Measurements from ENCODE around the gene IMMP2L. TPM values are rescaled to one million over a fixed set of nuclear protein-coding genes. Genes with fewer than 3 reads are reported as not detected.
"Not testable (repeated sequence)": the region's sequence is repeated elsewhere in the genome, so short reads cannot be mapped to it uniquely, and the experiment has no call there.

The IMMP2L gene
- polyA plus RNA-seq, 1 experiment: 5.8 TPM

- POLR2A ChIA-PET: no interaction called here
- Histone ChIP-seq H3K36me3 (ENCODE audit: control insufficient read depth, insufficient read depth, low read length) (no peaks in the 10 kb centered on the region), H3K27me3 (ENCODE audit: control insufficient read depth, insufficient read depth, low read length) (no peaks in the 10 kb centered on the region), H3K4me3 (ENCODE audit: low read depth, low read length) (no peak overlapping the region)
- TF ChIP-seq, protein P1, sequence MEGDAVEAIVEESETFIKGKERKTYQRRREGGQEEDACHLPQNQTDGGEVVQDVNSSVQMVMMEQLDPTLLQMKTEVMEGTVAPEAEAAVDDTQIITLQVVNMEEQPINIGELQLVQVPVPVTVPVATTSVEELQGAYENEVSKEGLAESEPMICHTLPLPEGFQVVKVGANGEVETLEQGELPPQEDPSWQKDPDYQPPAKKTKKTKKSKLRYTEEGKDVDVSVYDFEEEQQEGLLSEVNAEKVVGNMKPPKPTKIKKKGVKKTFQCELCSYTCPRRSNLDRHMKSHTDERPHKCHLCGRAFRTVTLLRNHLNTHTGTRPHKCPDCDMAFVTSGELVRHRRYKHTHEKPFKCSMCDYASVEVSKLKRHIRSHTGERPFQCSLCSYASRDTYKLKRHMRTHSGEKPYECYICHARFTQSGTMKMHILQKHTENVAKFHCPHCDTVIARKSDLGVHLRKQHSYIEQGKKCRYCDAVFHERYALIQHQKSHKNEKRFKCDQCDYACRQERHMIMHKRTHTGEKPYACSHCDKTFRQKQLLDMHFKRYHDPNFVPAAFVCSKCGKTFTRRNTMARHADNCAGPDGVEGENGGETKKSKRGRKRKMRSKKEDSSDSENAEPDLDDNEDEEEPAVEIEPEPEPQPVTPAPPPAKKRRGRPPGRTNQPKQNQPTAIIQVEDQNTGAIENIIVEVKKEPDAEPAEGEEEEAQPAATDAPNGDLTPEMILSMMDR (IDR thresholded peaks at IDR 0.05; ENCODE audit: insufficient read depth, low read depth, low read length): no peak
- CTCF ChIA-PET: no interaction called here
- DNase-seq (ENCODE audit: low read depth): peak; percentile 39
Observed at GRCh38 chr7:111292026-111292470, 270.2 kb downstream of the IMMP2L start.

DNA sequence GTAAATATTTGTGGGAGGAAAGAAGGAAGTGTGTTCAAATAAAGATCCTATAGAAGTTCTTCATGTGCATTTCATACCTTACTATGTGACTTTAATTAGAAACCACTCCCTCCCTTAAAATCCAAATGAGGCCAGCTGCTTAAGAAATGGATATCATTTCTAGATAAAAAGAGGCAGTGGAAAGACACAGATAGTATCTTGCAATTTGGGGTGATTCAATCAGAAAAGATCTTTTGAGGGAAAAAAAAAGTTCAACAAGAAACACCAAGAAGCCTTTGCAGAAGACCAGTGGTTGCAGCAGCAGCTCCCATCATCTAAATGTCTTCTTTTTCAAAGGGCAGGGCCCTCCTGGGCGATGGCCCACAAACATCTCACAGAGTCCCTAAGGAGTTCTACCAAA, 271.3 kb downstream of the IMMP2L start:
- Histone ChIP-seq H3K27me3 (ENCODE audit: control insufficient read depth, insufficient read depth, low read length) (no peaks in the 10 kb centered on the region), H3K36me3 (ENCODE audit: control insufficient read depth, insufficient read depth, low read length) (no peaks in the 10 kb centered on the region), H3K4me3 (ENCODE audit: low read depth, low read length) (no peak overlapping the region)
- CTCF ChIA-PET: no interaction called here
- TF ChIP-seq, protein P1 (IDR thresholded peaks at IDR 0.05; ENCODE audit: insufficient read depth, low read depth, low read length): no peak
- POLR2A ChIA-PET: interaction anchor here (0.6 kb wide), 1 partner anchor 153 kb away, joined by 4 read pairs; no protein-coding TSS in a partner anchor
- DNase-seq (ENCODE audit: low read depth): no peak

DNA sequence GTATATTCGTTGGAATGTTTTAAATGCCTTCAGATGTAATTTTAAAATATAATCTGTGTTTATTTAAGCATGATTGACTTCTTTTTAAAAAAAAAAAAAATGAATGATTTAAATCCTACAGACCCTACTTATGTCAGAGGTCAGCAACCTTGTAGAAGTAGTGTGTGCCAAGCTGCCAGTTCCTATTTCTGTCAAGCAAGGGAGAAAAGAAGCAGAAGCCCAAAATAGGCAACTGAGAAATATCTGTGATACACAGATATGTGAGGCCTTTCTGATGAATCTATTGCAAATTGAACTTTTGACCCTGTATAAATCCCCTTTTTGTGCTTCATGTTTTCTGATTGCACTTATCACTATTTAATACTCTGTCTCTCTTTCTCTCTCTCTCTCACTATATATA, 271.9 kb downstream of the IMMP2L start:
- ChIA-PET POLR2A (no interaction called here), CTCF (no interaction called here)
- no peak for DNase-seq (ENCODE audit: low read depth)
- Histone ChIP-seq H3K27me3 (ENCODE audit: control insufficient read depth, insufficient read depth, low read length) (no peaks in the 10 kb centered on the region), H3K36me3 (ENCODE audit: control insufficient read depth, insufficient read depth, low read length) (no peaks in the 10 kb centered on the region), H3K4me3 (ENCODE audit: low read depth, low read length) (no peak overlapping the region)
- TF ChIP-seq, protein P1 (IDR thresholded peaks at IDR 0.05; ENCODE audit: insufficient read depth, low read depth, low read length): no peak

DNA sequence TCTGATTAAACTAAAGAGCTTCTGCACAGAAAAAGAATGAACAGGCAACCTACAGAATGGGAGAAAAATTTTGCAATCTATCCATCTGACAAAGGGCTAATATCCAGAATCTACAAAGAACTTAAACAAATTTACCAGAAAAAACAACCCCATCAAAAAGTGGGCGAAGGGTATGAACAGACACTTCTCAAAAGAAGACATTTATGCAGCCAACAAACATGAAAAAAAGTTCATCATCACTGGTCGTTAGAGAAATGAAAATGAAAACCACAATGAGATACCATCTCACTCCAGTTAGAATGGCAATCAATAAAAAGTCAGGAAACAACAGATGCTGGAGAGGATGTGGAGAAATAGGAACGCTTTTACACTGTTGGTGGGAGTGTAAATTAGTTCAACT, 273.9 kb downstream of the IMMP2L start:
- POLR2A ChIA-PET; H3K27me3 ChIP-seq (ENCODE audit: control insufficient read depth, insufficient read depth, low read length); H3K36me3 ChIP-seq (ENCODE audit: control insufficient read depth, insufficient read depth, low read length); H3K4me3 ChIP-seq (ENCODE audit: low read depth, low read length); CTCF ChIA-PET; DNase-seq (ENCODE audit: low read depth): not testable (repeated sequence)

DNA sequence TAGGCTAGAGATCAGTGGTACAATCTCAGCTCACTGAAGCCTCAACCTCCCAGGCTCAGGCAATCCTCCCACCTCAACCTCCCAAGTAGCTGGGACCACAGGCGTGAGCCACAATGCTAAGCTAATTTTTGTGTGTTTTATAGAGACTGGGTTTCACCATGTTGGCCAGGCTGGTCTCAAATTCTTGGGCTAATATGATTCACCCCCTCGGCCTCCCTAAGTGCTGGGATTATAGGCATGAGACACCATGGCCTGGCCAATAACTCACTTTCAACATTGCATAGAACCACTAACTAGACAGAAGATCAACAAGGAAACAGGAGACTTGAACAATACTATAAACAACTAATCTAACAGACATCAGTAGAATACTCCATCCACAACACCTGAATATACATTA, 279.7 kb downstream of the IMMP2L start:
- CTCF ChIA-PET: interaction anchor here (1.0 kb wide), 1 partner anchor 10 kb away, joined by 3 read pairs; no protein-coding TSS in a partner anchor
- POLR2A ChIA-PET: no interaction called here
- no peak for DNase-seq (ENCODE audit: low read depth)
- H3K36me3 ChIP-seq (ENCODE audit: control insufficient read depth, insufficient read depth, low read length): no peaks in the 10 kb centered on the region
- H3K4me3 ChIP-seq (ENCODE audit: low read depth, low read length): no peak overlapping the region
- no peaks in the 10 kb centered on the region for H3K27me3 ChIP-seq (ENCODE audit: control insufficient read depth, insufficient read depth, low read length)
- TF ChIP-seq, protein P1 (IDR thresholded peaks at IDR 0.05; ENCODE audit: insufficient read depth, low read depth, low read length): no peak

GRCh38 chr7:111274857-111275256, 287.4 kb downstream of the IMMP2L start:
- Histone ChIP-seq H3K4me3 (ENCODE audit: low read depth, low read length) (no peak overlapping the region), H3K27me3 (ENCODE audit: control insufficient read depth, insufficient read depth, low read length) (no peaks in the 10 kb centered on the region), H3K36me3 (ENCODE audit: control insufficient read depth, insufficient read depth, low read length) (no peaks in the 10 kb centered on the region)
- ChIA-PET POLR2A (no interaction called here), CTCF (no interaction called here)
- no peak for DNase-seq (ENCODE audit: low read depth)
- TF ChIP-seq, protein P1 (IDR thresholded peaks at IDR 0.05; ENCODE audit: insufficient read depth, low read depth, low read length): no peak
